HepG2 (cell line): ENCODE measurements around the gene SLC11A1. TPM values are rescaled to one million over a fixed set of nuclear protein-coding genes. Genes with fewer than 3 reads are reported as not detected.

Experiments
- ARNT ChIP-seq: fragments of 450-650 bp; IDR thresholded peaks from 2 replicates; pipeline ENCODE4 v1.6.1; 2017
- CBX5 ChIP-seq: sonication (generic); formaldehyde crosslinking; IDR thresholded peaks from 2 replicates; pipeline ENCODE4 v1.4.0; 2020; ENCODE audit warnings: missing genetic modification reagents, borderline replicate concordance
- GMEB1 ChIP-seq: sonication (generic); formaldehyde crosslinking; IDR thresholded peaks from 2 replicates; pipeline ENCODE4 v1.5.1; 2020; ENCODE audit warnings: missing genetic modification reagents, mild to moderate bottlenecking, borderline replicate concordance
- MBD4 ChIP-seq: IDR thresholded peaks from 2 replicates; pipeline ENCODE4 v1.6.1; 2012; ENCODE audit warnings: low read length, inconsistent platforms, borderline replicate concordance
- PRDM10 ChIP-seq: sonication (generic); formaldehyde crosslinking; IDR thresholded peaks from 2 replicates; pipeline ENCODE4 v1.4.0; 2020; ENCODE audit warnings: low read depth, missing genetic modification reagents
- ZFP1 ChIP-seq: IDR thresholded peaks from 2 replicates; pipeline ENCODE4 v1.6.1; 2016
- ZNF276 ChIP-seq: sonication (generic); formaldehyde crosslinking; IDR thresholded peaks from 2 replicates; pipeline ENCODE4 v1.4.0; 2020; ENCODE audit warnings: mild to moderate bottlenecking, low read depth, missing genetic modification reagents
- ZNF687 ChIP-seq: sonication (generic); formaldehyde crosslinking; IDR thresholded peaks from 2 replicates; pipeline ENCODE4 v1.5.1; 2020; ENCODE audit warnings: mild to moderate bottlenecking, missing genetic modification reagents, moderate library complexity
- polyA plus RNA-seq, 8 experiments: library from polyadenylated mRNA; depleted of rRNA in 3 of 8; stranded (reverse) in 7 of 8; unstranded in 1 of 8; fragments of >200 nt; fragmentation: Illumina TruSeq in 4 of 8; extraction: Trizol in 4 of 8; gene quantifications; 2 replicates each; pipeline versions ENCODE4 v1.2.1 to v1.2.3, GENCODE V29; 2011 to 2016; ENCODE audit warnings: low read depth in 4 of 8, missing spikeins in 1 of 8, mixed read lengths in 1 of 8; ENCODE audit not compliant: insufficient read depth in 1 of 8
- total RNA-seq, 5 experiments: library from RNA; depleted of rRNA; stranded (reverse); fragments of >200 nt; fragmentation: Illumina TruSeq; extraction: Trizol; gene quantifications; 2 replicates each; pipeline ENCODE4 v1.2.3, GENCODE V29; 2016; ENCODE audit warnings: low read depth in 1 of 5
- TF ChIP-seq, protein P1 (sequence below): IDR thresholded peaks from 2 replicates; pipeline ENCODE4 v1.6.1; 2016; ENCODE audit warnings: low read depth, missing genetic modification reagents, missing compliant biosample characterization
- TF ChIP-seq, protein P2 (sequence below): sonication (generic); formaldehyde crosslinking; IDR thresholded peaks from 2 replicates; pipeline ENCODE4 v1.8.1; 2023; ENCODE audit warnings: missing genetic modification reagents, mild to moderate bottlenecking, borderline replicate concordance

SLC11A1 gene
- total and polyA plus RNA-seq, 2 of the 13 experiments (the other 11 are each of a cell fraction or from before 2014, with no cell fraction given) = 0.33 to 2.3 TPM

DNA sequence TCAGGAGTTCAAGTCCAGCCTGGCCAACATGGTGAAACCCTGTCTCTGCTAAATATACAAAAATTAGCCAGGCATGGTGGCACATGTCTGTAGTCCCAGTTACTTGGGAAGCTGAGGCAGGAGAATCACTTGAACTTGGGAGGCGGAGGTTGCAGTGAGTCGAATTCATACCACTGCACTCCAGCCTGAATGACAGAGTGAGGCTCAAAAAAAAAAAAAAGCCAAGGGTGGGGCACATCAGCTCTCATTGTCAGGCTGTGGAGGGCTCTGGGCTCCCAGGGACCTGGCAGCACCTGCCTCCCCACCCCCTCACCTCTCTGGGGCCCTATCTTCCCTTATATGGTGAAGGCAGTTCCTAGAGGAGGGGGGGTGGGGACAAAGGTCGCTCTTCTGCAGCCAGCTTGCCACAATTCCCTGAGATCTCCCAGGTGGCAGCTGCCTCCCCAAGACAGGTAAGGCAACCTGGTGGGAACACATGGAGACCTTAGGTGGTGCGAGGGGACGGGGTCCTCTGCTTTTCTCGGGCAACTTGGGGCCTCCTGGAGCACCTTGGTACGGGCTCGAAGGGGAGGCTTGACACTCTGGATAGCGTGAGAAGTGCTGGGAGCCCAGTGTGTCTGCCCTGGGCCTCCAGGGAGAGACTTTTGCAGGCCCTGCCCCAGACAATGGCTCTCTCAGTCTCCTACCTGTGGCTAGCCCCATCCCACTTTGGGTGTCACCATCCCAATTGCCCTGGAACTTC, 36.8 kb downstream of the SLC11A1 start, which contains the start of gene VIL1 (continued):
- TF ChIP-seq MBD4 = no peak
- peak; percentile 48; the same call in 1 of the 2 replicates for TF ChIP-seq GMEB1 (CRISPR knock-in tag)
- TF ChIP-seq CBX5 (CRISPR knock-in tag) = peak; percentile 85; the same call in 1 of the 2 replicates
- TF ChIP-seq, protein P1, sequence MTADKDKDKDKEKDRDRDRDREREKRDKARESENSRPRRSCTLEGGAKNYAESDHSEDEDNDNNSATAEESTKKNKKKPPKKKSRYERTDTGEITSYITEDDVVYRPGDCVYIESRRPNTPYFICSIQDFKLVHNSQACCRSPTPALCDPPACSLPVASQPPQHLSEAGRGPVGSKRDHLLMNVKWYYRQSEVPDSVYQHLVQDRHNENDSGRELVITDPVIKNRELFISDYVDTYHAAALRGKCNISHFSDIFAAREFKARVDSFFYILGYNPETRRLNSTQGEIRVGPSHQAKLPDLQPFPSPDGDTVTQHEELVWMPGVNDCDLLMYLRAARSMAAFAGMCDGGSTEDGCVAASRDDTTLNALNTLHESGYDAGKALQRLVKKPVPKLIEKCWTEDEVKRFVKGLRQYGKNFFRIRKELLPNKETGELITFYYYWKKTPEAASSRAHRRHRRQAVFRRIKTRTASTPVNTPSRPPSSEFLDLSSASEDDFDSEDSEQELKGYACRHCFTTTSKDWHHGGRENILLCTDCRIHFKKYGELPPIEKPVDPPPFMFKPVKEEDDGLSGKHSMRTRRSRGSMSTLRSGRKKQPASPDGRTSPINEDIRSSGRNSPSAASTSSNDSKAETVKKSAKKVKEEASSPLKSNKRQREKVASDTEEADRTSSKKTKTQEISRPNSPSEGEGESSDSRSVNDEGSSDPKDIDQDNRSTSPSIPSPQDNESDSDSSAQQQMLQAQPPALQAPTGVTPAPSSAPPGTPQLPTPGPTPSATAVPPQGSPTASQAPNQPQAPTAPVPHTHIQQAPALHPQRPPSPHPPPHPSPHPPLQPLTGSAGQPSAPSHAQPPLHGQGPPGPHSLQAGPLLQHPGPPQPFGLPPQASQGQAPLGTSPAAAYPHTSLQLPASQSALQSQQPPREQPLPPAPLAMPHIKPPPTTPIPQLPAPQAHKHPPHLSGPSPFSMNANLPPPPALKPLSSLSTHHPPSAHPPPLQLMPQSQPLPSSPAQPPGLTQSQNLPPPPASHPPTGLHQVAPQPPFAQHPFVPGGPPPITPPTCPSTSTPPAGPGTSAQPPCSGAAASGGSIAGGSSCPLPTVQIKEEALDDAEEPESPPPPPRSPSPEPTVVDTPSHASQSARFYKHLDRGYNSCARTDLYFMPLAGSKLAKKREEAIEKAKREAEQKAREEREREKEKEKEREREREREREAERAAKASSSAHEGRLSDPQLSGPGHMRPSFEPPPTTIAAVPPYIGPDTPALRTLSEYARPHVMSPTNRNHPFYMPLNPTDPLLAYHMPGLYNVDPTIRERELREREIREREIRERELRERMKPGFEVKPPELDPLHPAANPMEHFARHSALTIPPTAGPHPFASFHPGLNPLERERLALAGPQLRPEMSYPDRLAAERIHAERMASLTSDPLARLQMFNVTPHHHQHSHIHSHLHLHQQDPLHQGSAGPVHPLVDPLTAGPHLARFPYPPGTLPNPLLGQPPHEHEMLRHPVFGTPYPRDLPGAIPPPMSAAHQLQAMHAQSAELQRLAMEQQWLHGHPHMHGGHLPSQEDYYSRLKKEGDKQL (CRISPR knock-in tag) = no peak; the same call in 1 of the 2 replicates
- TF ChIP-seq ZNF276 (CRISPR knock-in tag) = no peak
- no peak for TF ChIP-seq ARNT
- TF ChIP-seq, protein P2, sequence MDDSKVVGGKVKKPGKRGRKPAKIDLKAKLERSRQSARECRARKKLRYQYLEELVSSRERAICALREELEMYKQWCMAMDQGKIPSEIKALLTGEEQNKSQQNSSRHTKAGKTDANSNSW (CRISPR knock-in tag) = no peak
- peak; percentile 90 for TF ChIP-seq ZNF687 (CRISPR knock-in tag)
- no peak for TF ChIP-seq ZFP1
- peak; percentile 66 for TF ChIP-seq PRDM10
